Activated naive CD4-positive, alpha-beta T cell treated with anti-CD3 and anti-CD28 coated beads, Interleukin-2, amount 50 U/mL, for 72 hours (primary cell): ENCODE results near the gene TCEANC. TPM values are rescaled to one million over a fixed set of nuclear protein-coding genes. Genes with fewer than 3 reads are reported as not detected.
"Not testable (repeated sequence)": the region's sequence is repeated elsewhere in the genome, so short reads cannot be mapped to it uniquely, and the experiment has no call there.

Source experiments
- ATAC-seq, 2 donors: fragments of 150-1000 bp; cut with Tn5 transposase; 2 replicates each; pipeline ENCODE4 v1.10.0; 2021; ENCODE audit warnings: mild to moderate bottlenecking in 2 of 2, moderate library complexity in 2 of 2
- DNase-seq, 2 donors: peaks; one replicate each; pipeline ENCODE4 v3.0.0; 2021 to 2022; ENCODE audit warnings: low spot score in 2 of 2
- H3K27ac Mint-ChIP-seq, 2 donors: one replicate each; pipeline ENCODE4 v1.8.0; 2022; ENCODE audit warnings: mild to moderate bottlenecking in 2 of 2, mixed read lengths in 2 of 2
- H3K36me3 Mint-ChIP-seq, 2 donors: one replicate each; pipeline ENCODE4 v1.8.0; 2022; ENCODE audit warnings: mixed read lengths in 2 of 2
- H3K9me3 Mint-ChIP-seq, 2 donors: one replicate each; pipeline ENCODE4 v1.8.0; 2022; ENCODE audit warnings: mixed read lengths in 2 of 2
- total RNA-seq, 2 donors: library from RNA; stranded (reverse); gene quantifications; one replicate each; pipeline ENCODE4 v1.2.3, GENCODE V29; 2022

The TCEANC gene
- total RNA-seq, 2 donors from 2014 or later = 1.4 to 2.6 TPM

- not testable (repeated sequence) for ATAC-seq, DNase-seq, H3K9me3 Mint-ChIP-seq, H3K36me3 Mint-ChIP-seq, H3K27ac Mint-ChIP-seq
Observed at GRCh38 chrX:13679700-13680099, 26.8 kb downstream of the TCEANC start.

- Mint-ChIP-seq H3K9me3 (no peaks in the 10 kb centered on the region), H3K36me3 (no peaks in the 10 kb centered on the region)
- ATAC-seq = no peak
Observed at GRCh38 chrX:13681595-13681994, 28.7 kb downstream of the TCEANC start.

DNA sequence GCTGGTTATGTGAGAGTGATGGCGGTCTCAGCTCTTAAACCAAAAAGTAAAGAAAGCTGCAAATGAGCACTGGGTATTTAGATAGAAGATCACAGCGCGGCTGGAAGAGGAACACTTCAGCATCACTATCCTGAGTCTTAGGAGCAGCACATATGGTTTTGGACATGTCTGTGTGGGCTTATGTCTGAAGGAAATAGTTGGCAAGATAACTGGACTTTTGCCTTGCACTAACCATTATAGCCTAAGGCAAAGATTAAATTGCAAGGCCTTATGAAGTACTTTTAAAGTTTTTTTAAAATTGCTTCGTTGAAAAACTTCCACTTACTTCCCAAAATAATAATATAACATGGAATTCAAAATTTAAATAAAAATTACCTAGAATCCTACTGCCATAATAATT, 31.4 kb downstream of the TCEANC start:
- DNase-seq (no peak), ATAC-seq (no peak)
- Mint-ChIP-seq H3K27ac (peak overlapping the region; percentile 65 to 79), H3K9me3 (no peaks in the 10 kb centered on the region), H3K36me3 (peaks cover 0 to 5% of the 10 kb centered on the region in 2 donors)

More at GRCh38 chrX:13681595-13681994, 28.7 kb downstream of the TCEANC start:
- DNase-seq = no peak
- H3K27ac Mint-ChIP-seq = no peak overlapping the region

GRCh38 chrX:13685126-13685763, 32.3 kb downstream of the TCEANC start:
- H3K27ac Mint-ChIP-seq = no peak overlapping the region
- no peak for ATAC-seq
- H3K9me3 Mint-ChIP-seq = no peaks in the 10 kb centered on the region
- peaks cover 0 to 5% of the 10 kb centered on the region in 2 donors for H3K36me3 Mint-ChIP-seq
- DNase-seq = no peak

DNA sequence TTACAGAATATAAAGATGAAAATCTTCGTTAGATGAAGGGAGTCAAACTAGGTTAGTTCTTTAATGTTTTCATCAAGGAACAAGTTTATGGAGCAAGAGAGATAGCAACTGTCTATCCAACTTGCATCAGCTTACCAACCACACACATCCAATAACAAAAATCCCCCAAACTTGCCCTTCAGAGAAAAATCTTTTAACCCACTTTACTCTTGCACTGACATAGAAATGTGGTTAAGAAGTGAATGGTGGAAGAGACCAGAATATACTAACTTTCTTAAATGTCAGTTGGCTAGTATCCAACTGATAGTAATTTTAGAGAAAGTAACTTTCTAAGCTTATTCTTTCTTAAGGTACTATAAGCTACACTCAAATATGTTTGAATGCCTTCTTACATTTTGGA, 34.3 kb downstream of the TCEANC start:
- Mint-ChIP-seq H3K36me3 (peaks cover 5% of the 10 kb centered on the region in 2 donors), H3K9me3 (no peaks in the 10 kb centered on the region), H3K27ac (peak overlapping the region; percentile 53 to 97)
- DNase-seq (no peak), ATAC-seq (no peak)

- Mint-ChIP-seq H3K36me3 (peaks cover 5% of the 10 kb centered on the region in 2 donors), H3K27ac (peak overlapping the region; percentile 96 to 97), H3K9me3 (no peaks in the 10 kb centered on the region)
- DNase-seq = no peak
- peak; percentile 41 to 46 for ATAC-seq
Observed at GRCh38 chrX:13688384-13688957, 35.5 kb downstream of the TCEANC start.

GRCh38 chrX:13688958-13689740, 36.2 kb downstream of the TCEANC start, which contains the start of gene RAB9A:
RAB9A (plus strand) TSS chrX:13689128; CDS start chrX:13708747, 19,619 bp downstream.
- H3K27ac Mint-ChIP-seq = peak within 1 kb of the TSS; percentile 96 to 97
- DNase-seq = peak; percentile 75 to 82
- peaks cover 5% of the 10 kb centered on the region in 2 donors for H3K36me3 Mint-ChIP-seq
- ATAC-seq = peak; percentile 88 to 93
- no peaks in the 10 kb centered on the region for H3K9me3 Mint-ChIP-seq

GRCh38 chrX:13689741-13690211, 36.8 kb downstream of the TCEANC start:
- ATAC-seq = no peak

GRCh38 chrX:13690836-13691235, 37.9 kb downstream of the TCEANC start:
- H3K36me3 Mint-ChIP-seq = peaks cover 5 to 13% of the 10 kb centered on the region in 2 donors
- H3K9me3 Mint-ChIP-seq = no peaks in the 10 kb centered on the region
- DNase-seq (no peak), ATAC-seq (no peak)
- peak overlapping the region in 1 of 2 donors; percentile 97 for H3K27ac Mint-ChIP-seq

More at GRCh38 chrX:13689741-13690211, 36.8 kb downstream of the TCEANC start:
- H3K9me3 Mint-ChIP-seq = no peaks in the 10 kb centered on the region
- H3K36me3 Mint-ChIP-seq = peaks cover 5% of the 10 kb centered on the region in 2 donors
- DNase-seq = no peak
- peak overlapping the region; percentile 68 to 97 for H3K27ac Mint-ChIP-seq

DNA sequence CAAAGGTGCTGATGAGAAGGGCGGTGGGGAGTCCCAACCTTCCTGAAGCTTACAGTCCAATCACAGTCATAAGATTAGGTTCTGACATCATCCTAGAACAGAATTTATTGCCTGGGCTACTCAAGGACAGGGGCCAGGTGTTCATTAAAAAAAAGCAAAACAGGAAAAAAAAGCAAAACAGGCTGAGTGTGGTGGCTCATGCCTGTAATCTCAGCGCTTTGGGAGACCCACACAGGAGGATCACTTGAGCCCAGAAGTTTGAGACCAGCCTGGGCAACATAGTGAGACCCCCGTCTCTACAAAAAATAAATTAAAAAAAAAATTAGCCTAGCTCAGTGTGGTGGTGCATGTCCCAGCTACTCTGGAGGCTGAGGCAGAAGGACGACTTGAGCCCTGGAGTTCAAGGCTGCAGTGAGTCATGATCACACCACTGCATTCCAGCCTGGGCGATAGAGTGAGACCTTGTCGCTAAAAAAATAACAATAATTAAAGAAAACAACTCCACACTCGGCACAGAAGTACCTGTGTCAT, 39.0 kb downstream of the TCEANC start:
- ATAC-seq = no peak
- H3K36me3 Mint-ChIP-seq = peaks cover 5 to 13% of the 10 kb centered on the region in 2 donors
- no peak for DNase-seq
- H3K27ac Mint-ChIP-seq = peak overlapping the region in 1 of 2 donors; percentile 68
- H3K9me3 Mint-ChIP-seq = no peaks in the 10 kb centered on the region

DNA sequence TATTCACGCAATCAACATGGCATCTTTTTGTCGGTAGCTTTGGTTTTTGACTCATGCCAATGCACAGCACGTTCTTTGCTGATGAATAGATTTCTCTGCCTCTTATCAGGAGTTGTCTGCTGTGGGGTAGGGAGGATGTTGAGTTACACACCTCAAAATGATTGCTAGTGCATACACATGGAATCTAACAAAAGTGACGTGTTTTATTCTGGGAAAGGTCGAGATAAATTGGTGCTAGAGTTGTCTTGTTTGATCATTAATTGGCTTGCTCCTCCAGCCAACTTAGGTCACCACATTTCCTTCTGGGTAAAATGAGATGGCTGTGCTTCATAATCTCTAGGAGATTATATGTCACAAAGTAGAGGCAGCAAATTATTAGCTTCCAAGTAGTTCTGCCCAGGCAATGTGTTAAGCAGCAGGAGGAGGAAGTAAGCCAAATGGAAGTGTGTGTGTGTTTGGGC, 39.9 kb downstream of the TCEANC start:
- no peaks in the 10 kb centered on the region for H3K9me3 Mint-ChIP-seq
- ATAC-seq (no peak), DNase-seq (no peak)
- peaks cover 5 to 13% of the 10 kb centered on the region in 2 donors for H3K36me3 Mint-ChIP-seq
- H3K27ac Mint-ChIP-seq = peak overlapping the region in 1 of 2 donors; percentile 56

DNA sequence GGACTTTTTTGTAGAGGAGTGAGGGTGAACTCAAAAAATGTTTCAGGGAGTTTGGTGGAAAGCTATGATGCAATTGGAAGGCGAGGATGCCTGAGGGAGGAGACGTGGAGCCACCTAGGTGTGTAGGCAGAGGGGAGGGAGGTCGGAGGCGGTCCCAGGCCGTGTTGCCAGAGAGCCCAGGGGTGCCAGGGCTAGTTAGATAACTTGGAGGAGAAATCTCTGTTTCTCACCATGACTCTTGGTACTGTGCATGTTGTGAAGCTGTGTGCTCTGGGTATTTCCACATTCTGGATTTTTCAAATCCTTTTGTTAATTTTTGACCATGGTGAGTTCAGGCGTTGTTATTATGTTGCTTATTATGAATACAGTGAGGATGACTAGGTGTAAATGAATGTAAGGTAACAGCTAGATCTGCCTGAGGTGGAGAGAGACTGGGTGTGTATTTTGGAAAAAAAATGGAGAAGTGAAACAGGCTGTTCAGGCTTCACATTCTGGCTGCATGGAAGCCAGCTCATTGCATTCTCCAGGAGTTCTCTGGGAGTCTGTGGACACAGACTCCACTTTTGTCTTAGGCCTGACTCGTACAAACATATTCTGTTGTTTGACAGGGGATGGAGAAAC, 40.5 kb downstream of the TCEANC start:
- ATAC-seq = no peak
- Mint-ChIP-seq H3K36me3 (peaks cover 5 to 13% of the 10 kb centered on the region in 2 donors), H3K27ac (peak overlapping the region in 1 of 2 donors; percentile 56), H3K9me3 (no peaks in the 10 kb centered on the region)
- DNase-seq = no peak

GRCh38 chrX:13694359-13694758, 41.4 kb downstream of the TCEANC start:
- Mint-ChIP-seq H3K36me3 (peaks cover 0 to 13% of the 10 kb centered on the region in 2 donors), H3K27ac (no peak overlapping the region), H3K9me3 (peaks cover 0 to 3% of the 10 kb centered on the region in 2 donors)
- DNase-seq (no peak), ATAC-seq (no peak)

GRCh38 chrX:13694983-13695382, 42.0 kb downstream of the TCEANC start:
- no peak overlapping the region for H3K27ac Mint-ChIP-seq
- ATAC-seq (no peak), DNase-seq (no peak)
- H3K36me3 Mint-ChIP-seq = peaks cover 0 to 13% of the 10 kb centered on the region in 2 donors
- peaks cover 0 to 4% of the 10 kb centered on the region in 2 donors for H3K9me3 Mint-ChIP-seq

- Mint-ChIP-seq H3K9me3 (peaks cover 0 to 4% of the 10 kb centered on the region in 2 donors), H3K27ac (no peak overlapping the region), H3K36me3 (peaks cover 0 to 9% of the 10 kb centered on the region in 2 donors)
- DNase-seq (no peak), ATAC-seq (no peak)
Observed at GRCh38 chrX:13695601-13696115, 42.7 kb downstream of the TCEANC start.

GRCh38 chrX:13697455-13697854, 44.5 kb downstream of the TCEANC start:
- peaks cover 0 to 4% of the 10 kb centered on the region in 2 donors for H3K9me3 Mint-ChIP-seq
- peak overlapping the region in 1 of 2 donors; percentile 22 for H3K27ac Mint-ChIP-seq
- peaks cover 0 to 9% of the 10 kb centered on the region in 2 donors for H3K36me3 Mint-ChIP-seq
- no peak for DNase-seq
- ATAC-seq = peak in 1 of 2 donors; percentile 58
